GM12864 (cell line): ENCODE results near the gene EML5.
A peak's percentile ranks its signal among the peaks of the same experiment; 100 is the strongest.

ENCODE experiments used
- DNase-seq: peaks from one replicate; pipeline ENCODE4 v3.0.0-alpha.2; 2011; ENCODE audit warnings: low read depth
- H3K4me3 ChIP-seq: 2 replicates; pipeline ENCODE4 v1.5.1; 2011; ENCODE audit warnings: mild to moderate bottlenecking, low read depth, low read length, control low read depth
- TF ChIP-seq, protein P1 (sequence below): IDR thresholded peaks from 2 replicates; pipeline ENCODE4 v1.5.1; 2011; ENCODE audit warnings: low read depth, mild to moderate bottlenecking, moderate library complexity, low read length, control low read depth, inconsistent platforms; ENCODE audit errors: missing control alignments

The EML5 gene

DNA sequence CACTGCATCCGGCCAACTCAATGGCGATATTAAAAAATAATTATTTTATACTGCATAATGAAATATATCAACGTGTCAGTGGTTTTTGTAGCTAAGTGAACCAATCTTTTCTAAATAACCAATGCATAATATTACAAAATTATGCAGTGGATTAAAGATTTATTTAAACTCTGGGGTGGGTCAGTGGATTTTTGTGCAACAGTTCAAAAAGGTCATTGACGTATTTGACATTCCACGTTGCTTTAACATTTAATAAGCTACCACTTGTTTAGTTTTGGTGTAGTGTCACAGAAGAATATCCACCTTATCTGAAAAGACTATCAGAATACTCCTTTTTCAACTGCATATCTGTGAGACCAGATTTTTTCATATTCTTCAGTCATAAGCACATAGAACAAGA lies 227.3 kb downstream of the EML5 start:
- no peak for DNase-seq
- no peak overlapping the region for H3K4me3 ChIP-seq
- TF ChIP-seq, protein P1, sequence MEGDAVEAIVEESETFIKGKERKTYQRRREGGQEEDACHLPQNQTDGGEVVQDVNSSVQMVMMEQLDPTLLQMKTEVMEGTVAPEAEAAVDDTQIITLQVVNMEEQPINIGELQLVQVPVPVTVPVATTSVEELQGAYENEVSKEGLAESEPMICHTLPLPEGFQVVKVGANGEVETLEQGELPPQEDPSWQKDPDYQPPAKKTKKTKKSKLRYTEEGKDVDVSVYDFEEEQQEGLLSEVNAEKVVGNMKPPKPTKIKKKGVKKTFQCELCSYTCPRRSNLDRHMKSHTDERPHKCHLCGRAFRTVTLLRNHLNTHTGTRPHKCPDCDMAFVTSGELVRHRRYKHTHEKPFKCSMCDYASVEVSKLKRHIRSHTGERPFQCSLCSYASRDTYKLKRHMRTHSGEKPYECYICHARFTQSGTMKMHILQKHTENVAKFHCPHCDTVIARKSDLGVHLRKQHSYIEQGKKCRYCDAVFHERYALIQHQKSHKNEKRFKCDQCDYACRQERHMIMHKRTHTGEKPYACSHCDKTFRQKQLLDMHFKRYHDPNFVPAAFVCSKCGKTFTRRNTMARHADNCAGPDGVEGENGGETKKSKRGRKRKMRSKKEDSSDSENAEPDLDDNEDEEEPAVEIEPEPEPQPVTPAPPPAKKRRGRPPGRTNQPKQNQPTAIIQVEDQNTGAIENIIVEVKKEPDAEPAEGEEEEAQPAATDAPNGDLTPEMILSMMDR = no peak

DNA sequence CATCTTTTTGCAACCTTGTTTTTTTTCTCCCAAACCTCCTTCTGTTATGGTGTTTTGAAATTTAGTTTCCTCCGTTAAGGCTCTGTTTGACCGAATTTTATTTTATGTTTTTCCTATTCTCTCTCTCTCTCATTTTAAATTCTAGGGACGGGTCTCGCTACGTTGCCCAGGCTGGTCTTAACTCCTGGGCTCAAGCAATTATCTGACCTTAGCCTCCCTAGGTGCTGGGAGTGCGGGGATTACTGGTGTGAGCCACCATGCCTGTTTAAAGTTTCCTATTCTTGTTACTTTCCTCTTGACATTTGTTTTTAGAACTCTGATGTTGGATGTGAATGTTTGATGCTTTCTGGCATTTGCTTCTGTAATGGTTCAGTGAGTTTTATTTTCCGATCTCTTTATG lies 228.9 kb downstream of the EML5 start:
- DNase-seq = no peak
- H3K4me3 ChIP-seq = peak overlapping the region; percentile 90
- TF ChIP-seq, protein P1 = no peak

DNA sequence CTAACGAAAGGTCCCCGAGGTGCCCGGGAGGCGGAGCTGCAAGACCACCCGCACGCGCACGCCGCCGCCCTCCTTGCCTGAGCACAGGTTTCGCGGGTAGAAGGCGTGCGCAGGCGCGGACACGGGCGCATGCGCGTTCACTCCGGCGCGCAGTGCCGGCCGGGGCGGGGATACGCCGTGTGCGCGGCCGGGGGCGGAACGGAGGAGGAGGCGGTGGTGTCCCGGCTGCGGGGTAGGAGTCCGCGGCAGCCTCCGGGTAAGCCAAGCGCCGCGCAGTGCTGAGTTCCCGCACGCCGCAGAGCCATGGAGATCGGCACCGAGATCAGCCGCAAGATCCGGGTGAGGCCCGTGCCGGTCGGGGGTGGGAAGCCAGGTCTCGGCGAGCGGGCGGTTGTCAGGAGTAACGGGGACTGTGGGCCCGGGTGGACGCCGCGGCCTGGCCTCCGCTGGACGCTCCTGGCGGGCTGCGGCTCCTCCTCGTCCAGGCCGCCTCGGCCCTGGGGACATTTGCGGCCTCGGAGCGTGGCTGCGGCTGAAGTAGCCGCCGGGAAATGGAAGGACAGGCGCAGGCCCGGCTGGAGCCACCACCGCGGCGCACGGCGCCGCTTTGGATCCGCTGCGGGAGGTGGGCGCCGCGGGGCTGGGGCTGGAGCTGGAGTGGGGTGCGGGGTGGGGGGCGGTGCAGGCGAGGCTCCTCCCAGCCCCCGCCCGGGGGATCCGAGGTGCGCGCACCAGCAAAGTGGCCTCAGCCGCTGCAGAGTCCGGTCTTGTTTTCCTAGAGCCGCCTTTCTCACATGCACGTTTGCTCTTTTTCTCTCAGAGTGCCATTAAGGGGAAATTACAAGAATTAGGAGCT lies 229.7 kb downstream of the EML5 start, which contains the start of gene ZC3H14:
TSS of gene ZC3H14 (plus strand) at position 207 of the 856 bp plus-strand sequence. CDS start at position 304, 97 bp downstream.
- peak; percentile 56 for DNase-seq
- peak within 1 kb of the TSS; percentile 90 for H3K4me3 ChIP-seq
- TF ChIP-seq, protein P1 = no peak

DNA sequence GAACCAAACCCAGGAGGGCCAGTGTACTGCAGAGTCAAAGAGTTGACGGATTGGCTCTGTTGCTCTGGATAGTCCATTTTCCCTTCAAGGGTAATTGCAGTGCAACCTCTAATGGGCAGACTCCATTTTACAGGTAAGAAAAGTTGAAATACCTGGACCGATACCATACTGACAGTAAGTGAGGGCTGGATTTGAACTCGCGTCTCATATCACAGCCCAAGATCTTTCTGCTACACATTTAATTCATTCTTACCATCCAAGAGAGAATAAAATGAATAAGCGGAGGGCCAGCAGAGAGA lies 230.3 kb downstream of the EML5 start:
- no peak for DNase-seq
- H3K4me3 ChIP-seq = peak overlapping the region; percentile 90
- TF ChIP-seq, protein P1 = no peak
